Hindlimb muscle (tissue), 1 donor: ENCODE data around the gene LRP5. TPM values are rescaled to one million over a fixed set of nuclear protein-coding genes. Genes with fewer than 3 reads are reported as not detected.

ENCODE experiments used
- DNase-seq: peaks from one replicate; pipeline ENCODE4 v3.0.0-alpha.2; 2013
- polyA plus RNA-seq: library from polyadenylated mRNA; unstranded; fragments of 120-200 nt; gene quantifications from one replicate; pipeline ENCODE4 v1.2.1, GENCODE V29; 2013; ENCODE audit not compliant: insufficient read length

The LRP5 gene
- polyA plus RNA-seq, 1 donor, result 55.0 TPM

DNA sequence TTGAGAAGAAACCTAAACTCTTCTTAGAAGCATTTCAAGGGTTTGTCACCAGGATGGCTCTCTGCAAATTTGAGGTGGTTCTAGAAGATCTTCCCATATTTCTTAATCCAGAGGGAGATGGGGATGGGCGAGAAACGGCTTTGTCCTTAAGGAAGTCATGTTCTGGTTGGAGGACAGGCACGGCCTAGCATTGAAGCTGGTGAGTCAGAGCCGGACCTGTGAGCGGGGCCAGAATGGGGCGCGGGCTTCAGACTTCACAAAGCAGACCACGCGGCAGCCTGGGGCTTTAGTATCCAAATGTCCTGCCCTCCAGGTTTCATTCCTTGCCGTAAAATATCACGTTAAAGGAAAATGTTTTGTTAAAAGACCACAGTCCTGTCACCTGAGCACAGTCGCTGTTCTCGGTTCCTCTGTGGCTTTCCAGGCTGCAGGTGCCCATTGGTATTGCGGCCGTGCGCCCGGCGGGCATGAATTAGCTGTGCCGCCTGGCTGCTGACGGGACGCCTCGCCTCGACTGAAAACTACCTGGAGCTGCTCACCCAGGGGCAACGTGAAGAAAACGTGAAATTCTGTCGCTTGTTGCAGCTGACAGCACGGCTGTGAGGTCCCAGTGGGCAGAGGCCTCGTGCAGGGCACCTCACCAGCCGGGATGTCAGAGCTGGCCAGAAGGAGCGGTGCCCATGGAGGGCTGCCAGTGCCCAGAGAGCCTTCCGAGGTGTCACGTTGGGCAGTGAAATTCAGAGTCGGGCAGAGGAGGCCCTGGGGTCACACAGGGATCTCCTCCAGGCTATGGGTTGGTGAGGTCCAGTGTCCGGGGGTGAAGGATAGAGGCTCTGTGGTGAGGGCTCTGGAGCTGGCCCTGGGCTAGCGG lies 59.0 kb downstream of the LRP5 start:
- DNase-seq, result no peak

DNA sequence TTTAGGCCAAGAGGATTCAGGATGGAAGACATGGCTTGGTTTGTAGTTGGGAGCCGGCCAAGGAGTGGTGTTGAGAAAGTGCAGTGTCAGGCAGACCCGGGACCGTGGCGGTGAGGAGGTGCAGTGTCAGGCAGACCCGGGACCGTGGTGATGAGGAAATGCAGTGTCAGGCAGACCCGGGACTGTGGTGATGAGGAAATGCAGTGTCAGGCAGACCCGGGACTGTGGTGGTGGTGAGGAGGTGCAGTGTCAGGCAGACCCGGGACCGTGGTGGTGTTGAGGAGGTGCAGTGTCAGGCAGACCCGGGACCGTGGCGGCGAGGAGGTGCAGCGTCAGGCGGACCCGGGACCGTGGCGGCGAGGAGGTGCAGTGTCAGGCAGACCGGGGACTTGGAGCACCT lies 59.7 kb downstream of the LRP5 start:
- no peak for DNase-seq

DNA sequence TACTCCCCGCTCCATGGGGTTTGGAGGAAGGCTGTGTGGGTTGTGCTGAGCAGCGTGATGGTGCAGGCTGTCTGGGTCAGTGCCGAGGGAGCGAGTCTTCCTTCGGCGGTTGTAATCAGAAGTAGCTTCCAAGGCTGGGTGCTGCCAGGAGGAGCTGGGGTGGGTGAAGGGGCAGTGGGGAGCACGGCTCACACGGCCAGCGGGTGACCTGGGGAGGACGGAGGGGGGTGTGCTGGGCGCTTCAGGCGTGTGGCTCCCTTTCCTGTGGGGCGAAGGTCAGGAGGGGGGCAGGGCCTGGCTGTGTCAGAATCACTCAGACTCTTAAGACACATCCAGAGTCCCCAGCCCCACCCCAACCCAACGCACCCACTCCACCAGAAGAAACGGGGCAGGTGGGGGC lies 60.2 kb downstream of the LRP5 start:
- no peak for DNase-seq

DNA sequence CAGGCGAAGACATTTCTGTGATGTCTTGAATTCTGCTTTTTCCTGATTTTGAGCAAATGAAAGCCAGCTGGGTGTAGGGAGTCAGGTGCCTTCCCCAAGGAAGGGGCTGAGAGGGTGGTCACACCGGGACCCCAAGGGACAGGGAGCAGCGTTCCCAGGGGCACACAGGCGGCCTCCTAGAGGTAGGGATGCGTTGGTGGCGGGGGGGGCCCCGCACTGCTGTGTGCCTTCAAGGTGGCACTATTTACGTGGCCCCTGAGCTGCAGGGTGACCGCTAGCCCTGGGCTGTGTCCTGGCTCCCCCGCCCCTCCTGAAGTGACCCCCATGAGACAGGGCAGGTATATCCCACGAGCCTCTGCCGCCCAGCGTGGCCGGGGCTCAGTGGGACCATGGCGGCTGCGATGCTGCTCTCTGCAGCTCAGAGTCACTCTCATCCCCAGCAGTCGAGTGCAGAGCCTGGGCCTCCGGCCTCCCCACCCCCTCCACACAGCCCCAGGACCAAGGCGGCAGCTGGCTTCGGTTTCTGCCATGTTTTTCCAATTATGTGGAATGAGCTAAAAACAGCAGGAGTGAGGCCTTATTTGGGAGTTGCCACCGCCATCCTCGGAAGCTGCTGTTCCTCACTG lies 60.9 kb downstream of the LRP5 start:
- peak; percentile 83 for DNase-seq

DNA sequence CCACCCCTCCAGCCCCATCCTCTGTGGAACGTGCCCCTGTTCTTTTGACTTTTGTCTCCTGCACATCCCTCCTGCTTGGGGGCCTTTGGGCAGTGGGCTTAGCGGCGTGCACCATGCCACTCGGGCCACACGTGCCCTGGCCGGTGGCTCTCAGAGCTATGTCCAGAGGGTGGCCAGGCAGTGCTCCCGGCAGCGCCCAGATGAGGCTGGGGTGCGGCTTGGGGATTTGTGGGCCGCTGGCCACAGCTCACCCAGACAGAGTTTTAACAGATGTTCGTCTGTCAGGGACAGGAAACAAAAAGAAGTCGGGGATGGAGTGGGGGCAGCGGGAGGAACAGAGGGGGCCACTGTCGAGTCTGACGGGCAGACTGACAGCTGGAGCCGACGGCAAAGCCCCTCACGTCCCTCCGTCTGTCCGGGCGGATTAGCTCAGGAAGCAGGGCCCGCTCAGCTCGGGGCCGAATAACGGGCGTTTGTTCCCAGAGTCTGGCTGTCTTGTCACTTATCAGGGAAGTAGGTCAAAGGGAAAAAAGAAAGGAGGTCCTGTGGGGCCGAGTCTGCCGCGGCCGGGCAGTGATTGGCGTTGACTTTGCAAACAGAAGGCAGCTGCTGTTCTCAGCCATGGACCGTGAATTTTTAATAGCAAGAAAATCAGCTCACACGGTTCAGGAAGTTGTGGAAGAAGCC lies 61.6 kb downstream of the LRP5 start:
- no peak for DNase-seq

DNA sequence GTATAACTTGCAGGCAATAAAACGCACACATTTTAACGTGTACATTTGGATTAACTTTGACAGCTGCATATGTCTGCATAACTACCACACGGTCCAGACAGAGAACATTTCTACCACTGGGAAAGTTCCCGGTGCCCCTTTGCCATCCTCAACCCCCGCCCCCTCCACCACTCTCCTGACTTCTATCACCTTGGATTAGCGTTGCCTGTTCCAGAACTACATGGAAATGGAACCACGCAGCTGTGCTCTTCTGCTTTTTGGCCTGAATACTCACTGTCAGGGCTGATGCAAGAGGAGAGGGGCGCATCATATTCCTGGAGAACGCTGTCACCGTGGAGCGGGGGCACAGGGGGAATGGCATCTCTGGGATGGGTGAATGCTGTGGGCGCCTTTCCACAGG lies 62.1 kb downstream of the LRP5 start:
- no peak for DNase-seq

DNA sequence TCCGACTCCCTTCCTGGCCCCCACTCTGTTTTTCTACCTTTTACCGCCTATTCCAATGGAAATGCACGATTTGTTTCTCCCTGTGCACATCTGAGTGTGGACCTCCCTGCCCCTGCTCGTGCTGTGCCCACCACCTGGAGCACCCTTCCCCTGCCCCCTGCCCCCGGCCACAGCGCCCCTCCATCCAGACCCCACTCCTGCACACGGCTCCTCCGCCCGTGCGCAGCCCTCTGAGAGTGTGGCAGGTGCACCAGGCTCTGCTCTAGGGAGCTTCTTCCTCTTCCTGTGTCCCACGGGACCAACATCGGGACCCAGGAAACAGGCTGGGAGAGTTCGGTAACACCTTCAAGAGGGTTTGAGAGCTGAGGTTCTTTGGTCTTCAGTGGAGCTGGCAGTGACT lies 62.9 kb downstream of the LRP5 start:
- no peak for DNase-seq

DNA sequence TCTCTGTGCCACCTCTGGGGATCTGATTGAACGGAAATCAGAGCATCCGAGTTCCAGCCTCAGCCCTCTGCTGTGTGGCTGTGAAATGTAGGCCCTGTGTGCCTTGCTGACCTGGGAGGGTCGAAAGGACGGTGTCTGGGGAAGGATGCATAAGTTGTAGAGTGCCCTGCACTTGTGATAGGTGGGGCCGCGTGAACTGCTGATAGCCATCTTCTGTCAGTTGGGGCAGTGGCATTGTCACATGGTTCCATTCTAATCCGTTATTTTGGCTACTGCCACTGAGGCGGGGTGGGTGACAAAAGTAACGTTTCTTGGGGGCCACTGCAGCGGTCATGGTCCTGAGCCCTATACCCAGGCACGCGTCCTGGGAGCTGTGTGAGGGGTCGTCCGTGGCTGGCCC lies 63.4 kb downstream of the LRP5 start:
- no peak for DNase-seq

DNA sequence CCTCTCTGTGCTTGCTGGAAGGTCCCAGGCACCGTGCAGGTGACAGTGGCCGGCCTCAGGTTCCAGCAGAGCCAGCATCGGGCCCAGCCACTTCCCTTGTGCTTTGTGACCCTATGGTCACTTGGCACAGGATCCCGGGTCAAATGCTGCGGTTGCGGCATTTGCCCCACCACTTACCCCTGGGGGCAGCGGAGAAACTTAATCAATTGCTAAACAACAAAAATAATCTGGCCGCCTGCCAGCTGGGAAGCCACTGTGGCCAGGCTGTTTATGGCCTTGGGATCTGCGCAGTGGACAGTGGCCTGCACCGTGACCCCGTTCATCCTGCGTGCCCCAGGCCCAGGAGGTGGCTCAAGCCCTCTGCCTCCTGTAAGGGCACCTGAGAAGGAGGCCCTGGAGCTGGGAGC lies 65.0 kb downstream of the LRP5 start:
- DNase-seq, result no peak

DNA sequence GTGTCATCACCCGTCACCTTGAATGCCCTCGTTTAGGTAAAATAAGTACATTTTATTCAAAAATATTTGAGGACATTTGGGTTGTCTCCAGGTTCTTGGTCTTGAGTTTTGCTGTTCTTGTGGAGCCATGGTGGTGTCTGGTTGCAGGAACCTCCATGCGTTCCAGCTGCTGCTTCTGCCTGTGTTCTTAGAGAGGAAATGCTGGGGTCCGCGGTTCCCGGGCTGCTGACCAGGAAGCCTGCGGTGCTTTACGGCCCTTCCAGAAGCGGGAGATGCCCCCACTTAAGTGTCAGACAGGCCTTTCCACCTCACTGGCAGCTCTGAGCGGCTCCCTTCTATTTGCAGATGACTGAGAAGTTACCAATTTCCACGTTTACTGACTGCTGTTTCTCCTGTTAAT lies 66.8 kb downstream of the LRP5 start:
- DNase-seq, result no peak

DNA sequence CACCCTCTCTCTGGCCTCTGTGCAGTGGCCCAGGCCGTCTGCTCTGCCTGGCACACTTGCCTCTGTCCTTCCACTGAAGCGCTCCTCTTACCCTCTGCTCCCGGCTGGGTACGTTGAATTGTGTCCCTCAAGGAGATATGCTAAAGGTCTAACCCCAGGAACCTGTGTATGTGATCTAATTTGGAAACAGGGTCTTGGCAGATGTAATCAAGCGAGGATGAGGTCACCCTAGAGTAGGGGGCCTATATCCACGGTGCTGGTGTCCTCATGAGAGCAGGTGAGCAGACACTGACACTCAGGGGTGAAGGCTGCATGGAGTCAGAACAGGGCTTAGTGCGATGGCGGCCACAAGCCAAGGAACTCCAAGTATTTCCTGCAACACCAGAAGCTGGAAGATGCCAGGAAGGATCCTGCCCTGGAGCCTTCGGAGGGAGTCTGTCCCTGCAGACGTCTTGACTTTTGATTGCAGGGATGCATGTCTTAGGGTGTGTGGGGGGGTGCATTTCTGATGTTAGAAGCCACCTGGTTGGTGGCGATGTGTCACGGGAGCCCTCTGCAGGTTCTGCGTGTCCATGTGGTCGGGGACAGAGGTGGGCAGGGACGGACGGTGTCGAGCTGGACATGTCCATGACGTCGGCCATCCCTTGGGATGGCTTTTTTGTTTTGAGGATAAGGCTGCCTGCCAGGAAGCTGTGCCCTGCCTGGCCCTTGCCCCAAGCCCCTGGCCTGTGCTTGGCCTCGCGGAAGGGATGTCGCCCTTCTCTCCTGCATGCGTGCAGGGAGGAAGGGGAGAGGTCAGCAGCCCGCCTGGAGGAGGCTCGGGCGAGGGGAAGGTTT lies 68.6 kb downstream of the LRP5 start:
- DNase-seq, result no peak

DNA sequence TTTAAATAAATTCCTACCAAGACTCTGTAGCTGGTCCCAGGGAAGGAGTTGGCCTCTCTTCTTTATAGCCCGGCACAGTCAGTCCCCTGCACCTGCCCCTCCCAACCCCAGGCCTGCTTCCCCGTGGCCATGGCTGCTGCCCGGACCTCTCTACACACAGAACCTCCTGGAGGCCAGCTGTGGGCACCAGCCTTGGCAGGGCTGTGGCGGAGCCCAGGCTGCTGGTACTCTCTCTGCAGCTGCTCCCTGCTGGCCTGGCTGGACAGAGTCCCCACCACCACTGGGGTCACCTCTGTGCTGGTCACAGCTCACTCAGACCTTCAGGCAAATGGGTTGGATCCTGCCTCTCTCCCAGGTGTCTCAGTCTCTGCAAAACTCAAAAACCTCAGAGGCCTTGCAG lies 69.3 kb downstream of the LRP5 start:
- DNase-seq, result no peak

DNA sequence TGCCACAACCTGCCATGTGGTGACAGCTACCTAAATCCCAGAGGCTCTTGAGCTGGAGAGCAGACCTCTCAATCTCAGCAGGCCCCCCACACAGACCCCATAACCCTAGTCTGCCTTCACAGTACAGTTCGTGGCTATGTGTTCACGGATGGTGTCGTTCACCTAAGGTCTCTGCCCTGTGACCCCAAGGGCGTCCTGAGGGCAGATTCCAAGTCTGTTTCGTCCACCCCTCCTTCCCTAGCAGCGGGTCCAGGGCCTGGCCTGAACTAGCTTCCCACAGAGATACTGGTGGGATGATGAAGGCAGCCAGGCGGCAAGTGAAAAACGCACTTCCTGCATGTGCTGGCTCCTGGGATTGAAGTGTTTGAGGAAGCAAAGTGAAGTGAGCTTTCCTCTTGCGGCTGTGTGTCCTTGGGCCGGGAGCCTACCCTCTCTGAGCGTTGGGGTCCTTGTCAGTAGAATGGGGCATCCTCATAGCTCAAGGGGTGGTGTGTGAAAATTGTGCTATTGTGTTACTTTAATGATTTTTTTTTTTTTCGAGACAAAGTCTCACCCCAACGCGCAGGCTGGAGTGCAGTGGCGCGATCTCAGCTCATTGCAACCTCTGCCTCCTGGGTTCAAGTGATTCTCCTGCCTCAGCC lies 70.1 kb downstream of the LRP5 start:
- DNase-seq, result no peak

DNA sequence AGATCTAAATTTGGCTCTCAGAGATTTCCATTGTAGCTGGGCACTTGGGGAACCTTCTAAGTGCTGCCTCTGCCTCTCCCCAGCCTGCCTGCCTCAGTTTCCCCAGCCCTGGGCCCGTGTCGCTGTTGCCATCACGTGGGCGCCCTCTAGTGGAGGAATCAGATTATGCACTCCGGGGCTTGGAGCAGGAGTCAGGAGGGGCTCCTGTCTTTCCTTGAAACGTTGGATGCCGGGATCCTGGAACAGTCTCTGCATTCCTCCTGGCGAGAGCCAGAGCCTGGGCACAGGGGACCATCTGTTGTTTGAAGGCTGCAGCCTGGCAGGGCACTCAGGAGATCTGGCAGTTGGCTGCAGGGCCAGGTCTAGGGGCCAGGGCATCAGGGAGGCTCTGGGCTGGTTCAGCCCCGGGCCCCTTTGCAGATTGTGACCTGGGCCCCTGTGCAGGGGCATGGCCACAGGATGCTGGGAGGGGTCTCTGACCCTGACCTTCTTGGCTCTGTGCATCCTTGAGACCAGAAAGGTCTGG lies 71.6 kb downstream of the LRP5 start:
- no peak for DNase-seq

DNA sequence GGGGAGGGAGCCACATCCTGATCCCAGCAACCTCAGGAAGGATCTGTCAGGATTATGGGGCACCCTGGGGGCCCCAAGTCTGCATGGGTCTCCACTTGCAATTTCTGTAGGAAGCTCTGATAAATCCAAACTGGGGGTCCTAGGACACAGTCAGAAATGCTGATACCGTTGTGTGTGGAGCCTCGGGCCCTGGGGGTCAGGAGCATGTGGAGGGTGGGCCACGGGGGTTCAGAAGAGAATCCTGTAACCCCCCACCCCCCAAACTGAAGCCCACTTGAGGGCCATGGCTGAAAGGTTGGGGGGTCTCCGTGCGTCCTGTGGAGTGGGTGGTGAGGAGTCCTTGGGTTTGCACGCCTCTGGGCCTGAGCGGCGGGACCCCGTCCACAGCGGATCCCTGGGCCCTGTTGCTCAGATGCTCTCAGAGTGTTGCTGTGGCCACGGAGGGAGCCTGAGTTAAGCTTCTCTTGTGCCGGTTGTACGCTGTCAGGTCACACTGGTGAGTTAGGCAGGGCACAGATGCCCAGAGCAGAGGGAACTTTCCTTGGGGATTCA lies 72.2 kb downstream of the LRP5 start:
- DNase-seq, result no peak

DNA sequence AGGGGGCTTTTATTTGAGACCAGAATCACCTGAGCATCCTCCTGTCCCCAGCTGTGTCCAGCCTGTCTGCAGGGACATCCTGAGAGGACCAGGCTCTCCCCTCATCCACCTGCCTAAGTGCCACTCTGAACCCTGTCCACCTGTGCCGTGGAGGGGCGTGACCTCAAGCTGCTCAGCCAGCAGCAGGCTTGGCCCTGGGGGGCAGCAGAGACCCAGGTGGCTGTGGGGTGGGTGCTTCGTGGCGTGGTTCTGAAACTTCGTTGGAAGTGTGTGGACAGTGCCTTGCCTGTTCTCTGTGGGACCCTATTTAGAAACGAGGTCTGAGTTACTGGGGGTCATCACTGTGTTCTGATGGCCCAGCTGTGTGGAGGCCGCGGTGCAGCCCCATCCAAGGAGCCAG lies 72.7 kb downstream of the LRP5 start:
- no peak for DNase-seq

DNA sequence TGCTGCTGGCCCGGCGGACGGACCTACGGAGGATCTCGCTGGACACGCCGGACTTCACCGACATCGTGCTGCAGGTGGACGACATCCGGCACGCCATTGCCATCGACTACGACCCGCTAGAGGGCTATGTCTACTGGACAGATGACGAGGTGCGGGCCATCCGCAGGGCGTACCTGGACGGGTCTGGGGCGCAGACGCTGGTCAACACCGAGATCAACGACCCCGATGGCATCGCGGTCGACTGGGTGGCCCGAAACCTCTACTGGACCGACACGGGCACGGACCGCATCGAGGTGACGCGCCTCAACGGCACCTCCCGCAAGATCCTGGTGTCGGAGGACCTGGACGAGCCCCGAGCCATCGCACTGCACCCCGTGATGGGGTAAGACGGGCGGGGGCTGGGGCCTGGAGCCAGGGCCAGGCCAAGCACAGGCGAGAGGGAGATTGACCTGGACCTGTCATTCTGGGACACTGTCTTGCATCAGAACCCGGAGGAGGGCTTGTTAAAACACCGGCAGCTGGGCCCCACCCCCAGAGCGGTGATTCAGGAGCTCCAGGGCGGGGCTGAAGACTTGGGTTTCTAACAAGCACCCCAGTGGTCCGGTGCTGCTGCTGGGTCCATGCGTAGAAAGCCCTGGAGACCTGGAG lies 74.1 kb downstream of the LRP5 start:
- no peak for DNase-seq

DNA sequence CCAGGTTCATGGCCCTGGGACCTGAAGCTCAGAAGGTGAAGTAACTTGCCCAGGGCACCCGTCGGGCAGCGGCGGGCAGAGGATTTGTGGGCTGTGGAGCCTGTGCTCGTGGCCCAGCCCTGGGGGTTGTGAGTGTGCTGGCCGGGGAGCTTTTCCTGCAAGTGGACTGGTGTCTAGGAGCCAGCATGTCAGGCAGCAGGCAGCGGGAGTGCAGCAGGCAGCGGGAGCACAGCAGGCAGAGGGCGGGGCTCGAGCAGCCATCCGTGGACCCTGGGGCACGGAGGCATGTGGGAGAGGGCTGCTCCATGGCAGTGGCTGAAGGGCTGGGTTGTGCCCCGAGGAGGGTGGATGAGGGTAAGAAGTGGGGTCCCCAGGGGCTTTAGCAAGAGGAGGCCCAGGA lies 75.4 kb downstream of the LRP5 start:
- DNase-seq, result no peak

DNA sequence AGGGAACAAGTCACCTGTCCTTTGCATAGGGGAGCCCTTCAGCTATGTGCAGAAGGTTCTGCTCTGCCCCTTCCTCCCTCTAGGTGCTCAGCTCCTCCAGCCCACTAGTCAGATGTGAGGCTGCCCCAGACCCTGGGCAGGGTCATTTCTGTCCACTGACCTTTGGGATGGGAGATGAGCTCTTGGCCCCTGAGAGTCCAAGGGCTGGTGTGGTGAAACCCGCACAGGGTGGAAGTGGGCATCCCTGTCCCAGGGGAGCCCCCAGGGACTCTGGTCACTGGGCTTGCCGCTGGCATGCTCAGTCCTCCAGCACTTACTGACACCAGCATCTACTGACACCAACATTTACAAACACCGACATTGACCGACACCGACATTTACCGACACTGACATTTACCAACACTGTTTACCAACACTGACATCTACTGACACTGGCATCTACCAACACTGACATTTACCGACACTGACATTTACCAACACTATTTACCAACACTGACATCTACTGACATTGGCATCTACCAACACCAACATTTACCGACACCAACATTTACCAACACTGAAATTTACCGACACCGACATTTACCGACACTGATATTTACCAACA lies 76.3 kb downstream of the LRP5 start:
- DNase-seq, result no peak

DNA sequence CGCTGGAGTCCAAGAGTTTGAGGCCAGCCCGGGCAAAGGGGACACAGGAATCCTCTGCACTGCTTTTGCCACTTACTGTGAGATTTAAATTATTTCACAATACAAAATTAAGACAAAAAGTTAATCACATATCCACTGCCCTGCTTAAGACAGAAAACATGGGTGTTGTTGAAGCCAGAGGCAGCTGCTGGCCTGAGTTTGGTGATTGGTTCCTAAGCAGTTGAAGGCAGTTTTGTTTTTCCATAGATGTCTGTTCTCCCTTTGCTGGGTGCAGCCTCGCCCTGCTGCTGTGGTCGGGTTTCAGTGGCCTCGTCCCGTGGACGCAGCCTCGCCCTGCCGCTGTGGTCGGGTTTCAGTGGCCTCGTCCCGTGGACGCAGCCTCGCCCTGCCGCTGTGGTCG lies 77.9 kb downstream of the LRP5 start:
- no peak for DNase-seq

DNA sequence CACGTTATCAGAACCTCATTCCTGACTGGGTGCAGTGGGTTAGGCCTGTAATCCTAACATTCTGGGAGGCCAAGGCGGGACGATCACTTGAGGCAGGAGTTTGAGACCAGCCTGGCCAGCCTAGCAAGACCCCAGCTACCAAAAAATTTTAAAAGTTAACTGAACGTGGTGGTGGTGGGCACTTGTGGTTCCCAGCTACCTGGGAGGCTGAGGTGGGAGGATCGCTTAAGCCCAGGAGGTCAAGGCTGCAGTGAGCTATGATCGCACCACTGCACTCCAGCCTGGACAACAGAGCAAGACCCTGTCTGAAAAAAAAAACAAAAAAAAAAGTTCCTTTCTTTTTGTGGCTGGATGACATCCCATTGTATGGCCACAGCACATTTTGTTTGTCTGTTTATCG lies 80.4 kb downstream of the LRP5 start:
- no peak for DNase-seq
